HG02938 (cell line): ENCODE results near the gene SFRP2.

ENCODE experiments used
- ATAC-seq: cut with Tn5 transposase; IDR thresholded peaks from one replicate; pipeline ENCODE4 v1.9.1; 2021; ENCODE audit warnings: mild to moderate bottlenecking, moderate library complexity; ENCODE audit not compliant: unreplicated experiment

SFRP2 gene

GRCh38 chr4:153798901-153799693 is 10.2 kb upstream of the SFRP2 start:
- no peak for ATAC-seq

- ATAC-seq: no peak
Observed at GRCh38 chr4:153798420-153798819, 9.5 kb upstream of the SFRP2 start.

- ATAC-seq: no peak
Observed at GRCh38 chr4:153794006-153794405, 5.1 kb upstream of the SFRP2 start.

GRCh38 chr4:153792618-153793247 is 3.9 kb upstream of the SFRP2 start:
- ATAC-seq: no peak

- ATAC-seq: no peak
Observed at GRCh38 chr4:153791746-153792617, 3.1 kb upstream of the SFRP2 start.

GRCh38 chr4:153790962-153791551 is 2.2 kb upstream of the SFRP2 start:
- ATAC-seq: no peak

- no peak for ATAC-seq
Observed at GRCh38 chr4:153790500-153790865, 1.6 kb upstream of the SFRP2 start.

GRCh38 chr4:153789741-153790499 is 1.0 kb upstream of the SFRP2 start:
- ATAC-seq: no peak

GRCh38 chr4:153788051-153788412 is 851 bp downstream of the SFRP2 start:
- no peak for ATAC-seq

- no peak for ATAC-seq
Observed at GRCh38 chr4:153787575-153787974, 1.3 kb downstream of the SFRP2 start.

- no peak for ATAC-seq
Observed at GRCh38 chr4:153787061-153787560, 1.8 kb downstream of the SFRP2 start.

GRCh38 chr4:153785910-153786721 is 2.8 kb downstream of the SFRP2 start:
- ATAC-seq: no peak

GRCh38 chr4:153784166-153784699 is 4.7 kb downstream of the SFRP2 start:
- no peak for ATAC-seq

- no peak for ATAC-seq
Observed at GRCh38 chr4:153782581-153782980, 6.3 kb downstream of the SFRP2 start.

GRCh38 chr4:153781717-153782416 is 7.0 kb downstream of the SFRP2 start:
- no peak for ATAC-seq

GRCh38 chr4:153781280-153781679 is 7.6 kb downstream of the SFRP2 start:
- ATAC-seq: no peak

- ATAC-seq: peak; percentile 78
Observed at GRCh38 chr4:153780876-153781275, 8.0 kb downstream of the SFRP2 start.

GRCh38 chr4:153780221-153780620 is 8.7 kb downstream of the SFRP2 start:
- ATAC-seq: no peak

- no peak for ATAC-seq
Observed at GRCh38 chr4:153778383-153778782, 10.5 kb downstream of the SFRP2 start.
